GM18907 (cell line): ENCODE data around the gene UTP20.

Experiments
- ATAC-seq: cut with Tn5 transposase; IDR thresholded peaks from one replicate; pipeline ENCODE4 v1.9.1; 2021; ENCODE audit warnings: mild to moderate bottlenecking, moderate library complexity; ENCODE audit not compliant: unreplicated experiment

The UTP20 gene

DNA sequence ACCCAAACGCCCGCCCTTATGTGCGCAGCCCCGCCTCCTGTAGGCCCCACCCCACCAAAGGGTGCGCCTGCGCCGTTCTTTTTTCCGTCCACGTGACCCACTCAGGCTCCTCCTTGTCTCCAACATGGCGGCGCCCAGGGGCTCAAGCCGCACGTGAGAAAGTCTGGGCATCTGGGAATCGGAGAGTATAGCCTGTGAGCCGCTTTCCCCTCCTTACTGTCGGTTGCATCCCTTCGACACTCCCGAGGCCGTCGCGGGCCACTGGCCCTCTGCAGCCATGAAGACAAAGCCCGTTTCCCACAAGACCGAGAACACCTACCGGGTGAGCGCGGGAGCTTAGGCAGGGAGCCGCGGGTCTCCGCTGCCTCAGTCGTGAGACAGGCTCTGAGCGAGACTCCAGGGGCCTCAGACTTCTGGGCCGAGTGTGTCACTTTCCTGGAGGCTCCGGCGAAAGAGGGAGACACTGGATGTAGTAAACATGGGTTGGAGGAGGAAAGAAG lies at the start of gene UTP20:
TSS of gene UTP20 (plus strand) at position 100 of the 500 bp plus-strand sequence. CDS start at position 278, 178 bp downstream.
- peak; percentile 99 for ATAC-seq

DNA sequence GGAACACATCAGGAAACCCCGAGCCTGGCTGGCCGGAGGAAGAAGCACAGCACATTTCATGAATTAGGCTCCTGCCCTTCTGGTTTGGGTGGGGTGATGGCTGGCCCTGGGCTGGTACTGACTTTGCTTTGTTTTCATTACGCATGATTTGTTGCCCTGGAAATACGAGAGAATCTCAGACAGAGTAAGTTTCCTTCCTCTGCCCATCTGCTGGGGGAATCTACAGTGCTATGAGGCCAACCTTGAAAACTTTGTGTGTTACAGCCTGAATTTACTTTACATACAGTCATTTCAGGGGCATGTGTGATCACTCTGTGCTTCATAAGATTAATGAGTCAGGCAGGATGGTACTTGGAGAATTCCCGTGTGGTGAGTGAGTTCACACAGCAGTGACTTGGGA lies 49.4 kb upstream of the UTP20 start:
- ATAC-seq, result no peak

DNA sequence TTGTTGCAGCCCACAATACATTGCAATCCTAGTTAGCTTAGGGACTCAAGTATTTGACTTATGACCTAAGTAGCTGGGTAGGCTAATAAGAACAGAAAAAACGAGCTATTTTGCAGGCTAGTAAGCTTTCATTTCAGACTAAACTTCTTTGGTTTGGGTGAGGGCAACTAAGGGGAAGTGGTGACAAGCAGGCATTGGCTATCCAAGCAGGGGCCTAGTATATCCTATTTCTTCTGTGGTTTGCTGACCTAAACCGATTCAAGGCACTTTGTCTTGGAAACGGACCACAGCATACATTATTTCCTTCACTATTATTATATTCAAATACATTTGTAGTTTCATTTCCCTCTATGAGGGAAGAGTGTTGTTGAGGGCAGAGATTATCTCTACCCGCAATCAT lies 48.3 kb upstream of the UTP20 start:
- no peak for ATAC-seq

DNA sequence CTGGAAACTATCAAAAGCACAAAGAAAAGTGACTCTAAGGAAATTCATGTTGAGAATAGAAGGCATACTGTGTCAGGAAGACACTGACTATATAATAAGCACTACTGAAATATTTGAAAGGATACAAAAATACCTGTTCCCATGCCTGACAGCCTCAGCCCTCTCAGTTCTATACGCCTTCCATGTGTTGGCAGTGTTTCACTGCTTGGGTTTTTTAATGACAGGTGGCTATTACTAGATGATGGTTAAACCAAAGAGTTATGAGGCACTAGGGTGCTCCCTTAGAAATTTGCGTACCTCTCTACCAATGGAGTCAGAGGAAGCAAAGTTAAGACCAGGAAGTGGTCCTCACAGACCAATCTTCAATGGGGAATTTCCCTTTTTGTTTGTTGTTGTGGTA lies 44.2 kb upstream of the UTP20 start:
- no peak for ATAC-seq

DNA sequence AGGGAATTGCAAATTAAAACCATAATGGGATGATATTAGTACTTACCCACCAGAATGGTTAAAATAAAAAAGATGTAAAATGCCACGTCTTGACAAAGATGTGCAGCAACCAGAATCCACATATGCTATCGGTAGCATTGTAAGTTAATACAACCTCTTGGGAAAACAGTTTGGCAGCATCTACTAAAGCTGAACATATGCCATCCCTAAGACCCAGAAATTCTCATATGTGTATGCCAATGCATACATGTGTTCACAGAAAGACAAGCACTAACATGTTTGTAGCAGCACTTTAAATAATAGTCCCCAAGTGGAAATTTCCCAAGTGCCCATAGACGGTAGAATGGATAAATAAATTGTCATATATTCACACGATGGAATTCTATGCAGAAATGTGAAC lies 41.6 kb upstream of the UTP20 start:
- no peak for ATAC-seq

DNA sequence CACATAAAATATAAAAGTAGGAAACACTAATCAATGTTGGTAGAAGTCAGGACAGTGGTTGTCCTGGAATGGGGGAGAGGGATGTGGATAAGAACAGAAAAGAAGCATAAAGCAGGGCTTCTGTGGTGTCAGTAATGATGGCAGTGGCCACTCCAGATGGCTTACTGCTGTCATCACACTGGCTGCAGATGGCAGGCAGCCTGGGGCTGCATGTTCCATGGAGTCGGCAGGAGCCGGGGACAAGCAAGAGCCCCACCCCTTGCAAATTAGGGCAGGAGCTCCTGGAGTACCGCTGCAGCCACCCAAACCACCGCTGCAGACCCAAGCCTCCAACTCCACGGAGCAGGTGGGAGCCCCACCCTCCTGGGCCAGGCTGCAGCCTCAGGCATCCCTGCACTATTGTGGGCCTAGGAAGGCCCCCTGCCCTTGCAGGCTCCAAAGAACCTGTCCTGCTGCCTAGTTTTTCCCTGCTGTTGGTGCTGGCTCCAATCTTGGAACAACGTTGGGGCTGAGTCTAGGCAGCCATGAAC lies 41.0 kb upstream of the UTP20 start:
- ATAC-seq, result no peak

DNA sequence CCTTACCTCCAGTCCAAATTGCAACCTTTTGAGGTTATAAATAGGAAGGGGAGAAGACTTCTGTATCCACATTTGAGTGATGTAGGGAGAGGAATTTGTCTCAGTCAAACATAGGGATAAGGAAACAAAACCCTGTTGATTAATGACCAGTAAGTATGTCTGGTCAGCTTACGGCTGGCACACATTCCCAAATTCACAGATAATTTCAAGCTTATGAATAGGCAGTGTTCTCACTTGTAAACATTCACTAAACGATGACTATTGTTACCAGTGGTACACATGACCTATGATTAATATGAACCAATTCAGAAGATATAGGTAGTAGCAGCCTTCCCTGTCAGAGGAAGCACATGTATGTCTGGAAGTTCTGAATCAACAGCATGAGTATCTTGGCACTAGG lies 36.8 kb upstream of the UTP20 start:
- ATAC-seq, result no peak

DNA sequence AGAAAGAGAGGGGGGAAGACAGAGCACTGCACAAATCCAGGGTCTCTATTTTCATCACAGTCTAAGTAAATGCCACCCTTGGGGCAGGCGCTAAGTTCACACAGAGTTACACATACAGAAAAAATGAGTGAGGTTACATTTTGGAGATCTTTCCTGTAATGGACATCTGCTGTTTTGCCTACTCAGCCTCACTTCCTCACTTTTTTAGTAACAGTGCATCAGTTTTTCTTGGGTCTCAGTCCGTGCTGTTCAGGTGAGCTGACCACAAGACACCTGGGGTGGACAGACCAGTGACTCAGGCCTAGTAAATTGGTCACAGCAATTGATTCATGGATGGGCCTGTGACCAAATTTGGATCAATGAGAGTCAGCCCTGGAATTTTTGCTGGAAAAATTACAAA lies 36.3 kb upstream of the UTP20 start:
- ATAC-seq, result no peak

DNA sequence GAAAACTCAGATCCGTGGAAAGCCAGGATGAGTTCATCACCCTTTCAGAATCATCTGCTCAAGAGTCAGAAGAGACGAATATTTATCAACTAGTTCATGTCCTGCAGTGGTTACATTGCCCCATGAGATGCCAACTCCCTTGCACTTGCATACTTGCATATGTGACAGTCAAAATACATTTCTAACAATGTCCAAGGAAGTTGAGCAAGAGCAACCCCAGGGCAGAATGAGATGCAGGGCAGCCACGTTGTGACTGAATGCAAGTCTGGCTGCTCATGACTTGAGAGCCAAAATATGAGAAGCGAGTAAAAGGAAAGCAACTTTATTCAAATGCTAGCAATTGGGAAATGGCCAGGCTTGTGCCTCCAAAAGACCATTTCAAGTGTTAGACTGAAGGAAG lies 23.6 kb upstream of the UTP20 start:
- ATAC-seq, result no peak

DNA sequence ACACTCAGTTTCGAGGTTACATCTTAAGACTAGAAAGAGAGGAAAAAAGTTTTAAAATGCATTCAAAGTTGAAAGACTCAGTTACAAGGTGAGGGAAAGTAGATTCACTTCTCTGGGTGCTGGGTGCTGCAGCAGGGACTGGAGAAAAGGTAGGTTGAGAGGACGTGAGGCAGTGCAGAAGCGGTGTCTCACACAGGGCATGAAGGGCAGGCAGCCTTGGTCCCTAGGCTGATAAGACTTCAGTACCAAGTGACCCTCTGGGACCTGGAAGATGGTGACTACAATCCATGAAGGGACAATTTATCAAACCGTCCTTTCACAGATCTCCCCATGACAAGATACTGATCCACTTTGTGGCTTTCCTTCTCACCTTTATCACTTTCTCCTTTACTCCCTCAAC lies 22.5 kb upstream of the UTP20 start:
- no peak for ATAC-seq

DNA sequence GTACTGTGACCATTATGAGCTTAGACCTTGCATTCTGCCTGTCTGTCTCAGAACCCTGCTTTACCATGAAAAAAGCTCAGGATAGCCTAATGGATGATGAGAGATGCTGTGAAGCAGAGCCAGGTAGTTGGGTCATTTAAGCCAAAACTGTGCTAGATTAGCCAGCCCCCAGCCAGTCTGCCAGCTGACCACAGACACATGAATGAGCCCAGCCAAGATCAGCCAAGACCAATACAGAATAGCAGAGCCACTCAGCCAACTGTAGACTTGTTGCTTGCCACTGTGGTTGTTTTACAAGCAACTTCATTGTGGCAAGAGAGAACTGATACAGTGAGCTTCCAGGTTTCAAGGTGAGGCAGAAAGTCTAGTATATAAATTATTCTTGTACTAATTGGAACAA lies 12.8 kb upstream of the UTP20 start:
- ATAC-seq, result no peak

DNA sequence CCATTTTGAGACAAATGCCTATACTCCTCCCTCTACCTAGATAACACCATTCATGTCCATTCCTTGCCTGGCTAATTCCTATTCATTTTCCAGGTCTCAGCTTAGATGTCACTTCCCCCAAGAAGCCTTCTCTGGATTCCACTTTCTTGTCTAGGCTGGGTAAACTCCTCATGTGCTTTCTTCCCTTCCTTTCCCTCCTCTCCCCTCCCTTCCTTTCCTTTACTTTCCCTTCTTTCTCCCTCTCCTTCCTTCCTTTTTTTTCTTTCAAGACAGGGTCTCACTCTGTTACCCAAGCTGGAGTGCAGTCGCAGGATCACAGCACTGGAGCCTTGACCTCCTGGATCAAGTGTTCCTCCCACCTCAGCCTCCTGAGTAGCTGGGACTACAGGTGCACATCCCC lies 3.5 kb upstream of the UTP20 start:
- ATAC-seq, result no peak

DNA sequence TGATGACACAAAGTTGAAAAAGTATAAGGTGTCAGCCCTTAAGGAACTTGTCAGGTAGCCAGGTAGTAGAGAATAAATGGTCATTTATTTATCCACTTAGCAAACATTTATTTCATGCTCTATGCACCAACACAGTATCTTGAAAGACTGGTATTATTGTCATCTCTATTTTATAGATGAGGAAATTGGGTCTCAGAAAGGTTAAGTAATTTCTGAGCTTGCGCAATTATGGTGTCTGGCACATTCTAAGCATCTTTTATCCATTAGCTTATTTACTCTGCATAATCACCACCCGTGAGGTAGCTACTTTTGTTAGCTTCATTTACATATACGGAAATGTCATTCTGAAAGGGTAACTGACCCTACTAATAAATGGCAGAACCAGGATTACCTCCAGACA lies 2.5 kb upstream of the UTP20 start:
- ATAC-seq, result no peak

DNA sequence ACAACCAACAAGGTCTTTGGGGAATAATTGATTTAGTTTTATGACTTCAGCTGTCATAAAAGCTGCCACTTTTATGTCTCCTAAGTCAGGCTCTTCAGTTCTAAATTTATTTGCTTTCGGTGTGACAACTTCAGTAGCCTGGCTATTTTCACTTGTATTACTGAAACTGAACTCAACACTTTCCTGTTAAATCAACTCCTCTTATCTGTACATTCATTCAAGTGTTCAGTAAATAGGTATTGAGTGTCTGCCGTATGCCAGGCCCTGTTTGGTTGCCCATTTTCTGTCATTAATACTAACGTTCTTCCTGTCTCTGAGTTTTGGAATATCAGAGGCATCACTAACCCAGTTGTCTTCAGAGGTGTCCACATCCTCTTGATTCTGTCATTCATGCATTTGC lies 7.5 kb downstream of the UTP20 start:
- ATAC-seq, result no peak

DNA sequence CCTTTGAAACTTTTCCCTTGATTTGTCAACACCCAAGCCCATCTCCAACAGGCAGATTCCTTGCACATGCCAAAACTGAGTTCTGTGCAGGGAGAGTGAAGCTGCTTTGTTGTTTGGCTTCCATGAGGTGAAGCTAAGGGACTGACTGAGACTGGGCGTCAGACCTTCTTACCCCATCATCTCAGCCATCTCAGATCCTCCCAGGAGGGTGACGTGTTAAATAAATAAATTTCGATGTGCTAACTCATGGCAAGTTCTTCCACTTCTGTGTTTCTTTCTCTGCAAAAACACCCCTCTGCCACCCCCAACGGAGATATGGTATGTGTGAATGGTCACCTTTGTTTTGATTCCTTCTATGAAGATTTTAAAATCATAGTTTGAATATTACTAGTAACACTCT lies 17.8 kb downstream of the UTP20 start:
- ATAC-seq, result no peak

DNA sequence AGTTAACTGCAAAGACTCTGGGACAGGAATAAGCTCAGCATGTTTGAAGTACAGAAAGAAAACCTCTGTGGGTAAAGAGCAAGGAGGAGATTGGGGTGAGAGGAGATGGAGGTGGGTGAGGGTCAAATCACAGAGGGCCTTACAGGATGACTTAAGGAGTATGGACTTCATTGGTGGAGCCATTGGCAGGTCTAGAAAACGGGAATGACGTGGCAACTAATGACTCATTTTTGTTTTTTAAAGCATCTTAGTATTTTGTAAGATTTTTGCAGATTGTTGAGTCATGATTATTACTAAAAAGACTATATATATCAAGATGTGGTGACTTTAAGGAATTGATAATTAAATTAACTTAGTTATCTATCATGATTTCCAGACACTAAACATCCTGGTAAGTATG lies 18.5 kb downstream of the UTP20 start:
- ATAC-seq, result no peak

DNA sequence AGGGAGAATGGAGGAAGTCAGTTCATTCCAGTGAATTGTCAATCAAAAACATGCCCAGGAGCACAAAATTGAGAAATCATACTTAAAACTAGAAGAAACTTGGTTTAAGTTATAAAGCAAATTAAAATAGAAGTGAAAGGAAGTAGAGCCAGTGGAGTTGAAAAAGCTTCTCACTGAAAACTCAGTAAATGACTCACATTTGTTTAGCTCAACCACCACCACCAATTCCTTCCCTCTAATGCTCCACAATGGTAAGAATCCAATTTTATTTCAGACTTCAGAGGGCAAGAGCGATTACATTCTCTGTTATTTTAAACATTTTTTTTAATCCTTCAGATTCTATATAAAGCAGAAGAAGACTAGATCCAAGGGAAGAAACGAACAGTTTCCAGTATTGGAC lies 19.4 kb downstream of the UTP20 start:
- no peak for ATAC-seq

DNA sequence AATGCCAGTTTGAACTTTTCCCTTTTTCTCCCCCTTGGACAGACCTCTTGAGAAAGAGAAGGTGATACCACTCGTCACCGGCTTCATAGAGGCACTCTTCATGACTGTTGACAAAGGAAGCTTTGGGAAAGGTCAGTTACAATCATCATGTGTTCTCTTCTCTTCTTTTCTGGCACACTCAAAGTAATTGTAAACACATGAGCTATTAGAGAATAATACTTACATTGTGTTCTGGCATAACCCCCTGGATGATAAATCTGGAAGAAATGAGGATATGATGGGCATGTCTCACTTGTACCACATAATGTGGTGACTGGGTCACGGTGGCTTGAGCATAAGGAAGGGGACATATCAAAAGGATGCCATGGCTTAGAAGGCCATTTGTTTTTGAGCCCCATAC lies 20.0 kb downstream of the UTP20 start:
- no peak for ATAC-seq

DNA sequence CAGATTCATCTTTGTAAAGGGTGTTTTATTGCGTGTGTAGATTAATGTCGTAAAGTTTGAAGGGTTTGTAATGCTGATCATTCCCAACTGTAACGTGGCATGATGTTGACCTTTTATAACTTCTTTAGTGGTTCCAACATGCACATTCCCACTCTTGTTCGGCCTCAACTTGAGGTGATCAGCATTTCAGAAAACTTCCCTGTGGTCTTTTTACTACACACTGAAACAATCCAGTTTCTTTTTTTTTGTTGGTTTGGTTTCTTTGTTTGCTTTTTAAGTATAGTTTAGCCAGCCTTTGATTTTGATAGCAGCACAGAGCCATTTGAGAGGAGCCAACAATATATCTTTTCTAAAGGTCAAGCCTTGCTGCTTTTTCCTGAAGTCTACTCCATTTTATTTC lies 22.8 kb downstream of the UTP20 start:
- no peak for ATAC-seq

DNA sequence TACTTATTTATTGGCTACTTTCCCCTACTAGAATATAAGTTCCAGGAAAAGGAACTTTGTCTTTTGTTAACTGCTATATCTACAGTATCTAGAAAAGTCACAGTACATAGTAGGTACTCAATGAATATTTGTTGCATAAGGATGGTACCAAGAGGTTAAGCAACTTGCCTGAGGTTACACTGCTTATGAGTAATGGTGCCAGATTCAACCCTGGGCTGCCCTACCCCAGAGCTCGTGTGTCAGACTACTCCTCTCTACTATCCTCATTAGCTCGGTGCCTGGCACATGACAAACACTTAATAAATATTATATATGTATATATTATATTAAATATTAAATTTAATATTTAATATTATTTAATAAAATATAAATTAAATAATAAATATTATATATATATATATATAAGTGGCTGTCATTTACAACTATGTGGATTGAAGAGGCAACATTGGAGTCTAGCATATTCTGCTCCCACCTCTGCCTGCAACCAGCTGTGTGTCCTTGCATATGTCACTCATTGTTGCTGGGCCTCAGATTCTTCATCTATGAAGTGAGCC lies 25.4 kb downstream of the UTP20 start:
- no peak for ATAC-seq

DNA sequence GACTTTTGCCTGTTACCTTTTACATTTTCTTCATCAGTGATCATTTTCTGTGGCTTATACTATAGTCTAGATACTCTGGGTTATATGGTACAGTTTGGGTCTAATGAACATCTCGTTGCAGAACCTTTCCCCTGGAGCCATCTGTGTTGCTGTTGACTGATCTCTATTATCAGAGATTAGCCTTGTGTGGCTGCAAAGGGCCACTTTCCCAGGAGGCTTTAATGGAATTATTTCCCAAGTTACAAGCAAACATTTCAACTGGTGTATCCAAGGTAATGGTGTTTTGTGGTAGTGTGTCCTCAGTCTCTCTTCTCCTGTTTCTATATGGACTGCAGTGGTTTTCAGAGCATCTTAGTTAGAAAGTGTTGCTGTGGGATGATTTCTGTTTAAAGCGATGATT lies 25.9 kb downstream of the UTP20 start:
- ATAC-seq, result no peak

DNA sequence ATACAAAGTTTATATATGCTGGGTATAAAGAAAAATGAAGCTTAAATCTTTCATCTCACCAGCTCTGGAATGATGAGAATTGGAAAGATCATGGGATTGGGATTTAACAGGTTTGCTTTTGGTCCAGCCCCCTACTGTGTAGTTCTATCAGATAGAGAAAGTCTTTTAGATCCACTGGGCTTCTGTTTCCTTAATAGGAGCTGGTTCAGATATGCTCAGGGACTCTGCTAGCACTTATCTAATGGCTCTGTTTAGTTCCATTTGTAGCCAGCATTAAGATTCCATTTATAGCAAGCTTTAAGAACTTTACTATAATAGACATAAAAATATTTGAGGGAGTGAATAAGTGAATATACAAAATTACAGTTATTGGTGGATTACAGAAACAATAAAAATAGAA lies 42.6 kb downstream of the UTP20 start:
- ATAC-seq, result no peak

DNA sequence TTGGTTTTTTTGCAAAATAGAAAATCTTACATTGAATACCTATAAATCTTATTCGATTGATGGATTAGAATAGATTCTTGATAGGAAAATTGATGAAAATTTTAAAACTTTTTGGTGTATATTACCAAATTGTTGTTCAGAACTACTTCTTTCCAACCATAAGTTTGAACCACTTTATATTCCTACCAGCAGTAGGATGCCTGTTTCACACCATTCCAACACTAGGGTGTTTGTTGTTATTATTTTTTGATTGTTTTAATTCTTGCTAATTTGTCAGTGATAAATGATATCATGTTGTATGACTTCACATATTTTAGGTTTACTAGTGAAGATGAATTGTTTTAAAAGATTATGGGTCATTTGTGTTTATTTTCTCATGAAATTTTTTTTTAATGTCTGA lies 43.4 kb downstream of the UTP20 start:
- no peak for ATAC-seq
